GM18502 (cell line): ENCODE results near the gene KCNIP2.

Source experiments
- ATAC-seq: cut with Tn5 transposase; IDR thresholded peaks from one replicate; pipeline ENCODE4 v1.9.1; 2021; ENCODE audit warnings: mild to moderate bottlenecking; ENCODE audit not compliant: unreplicated experiment, poor library complexity

Gene KCNIP2

GRCh38 chr10:101856626-101857025 is 13.0 kb upstream of the KCNIP2 start:
- no peak for ATAC-seq

DNA sequence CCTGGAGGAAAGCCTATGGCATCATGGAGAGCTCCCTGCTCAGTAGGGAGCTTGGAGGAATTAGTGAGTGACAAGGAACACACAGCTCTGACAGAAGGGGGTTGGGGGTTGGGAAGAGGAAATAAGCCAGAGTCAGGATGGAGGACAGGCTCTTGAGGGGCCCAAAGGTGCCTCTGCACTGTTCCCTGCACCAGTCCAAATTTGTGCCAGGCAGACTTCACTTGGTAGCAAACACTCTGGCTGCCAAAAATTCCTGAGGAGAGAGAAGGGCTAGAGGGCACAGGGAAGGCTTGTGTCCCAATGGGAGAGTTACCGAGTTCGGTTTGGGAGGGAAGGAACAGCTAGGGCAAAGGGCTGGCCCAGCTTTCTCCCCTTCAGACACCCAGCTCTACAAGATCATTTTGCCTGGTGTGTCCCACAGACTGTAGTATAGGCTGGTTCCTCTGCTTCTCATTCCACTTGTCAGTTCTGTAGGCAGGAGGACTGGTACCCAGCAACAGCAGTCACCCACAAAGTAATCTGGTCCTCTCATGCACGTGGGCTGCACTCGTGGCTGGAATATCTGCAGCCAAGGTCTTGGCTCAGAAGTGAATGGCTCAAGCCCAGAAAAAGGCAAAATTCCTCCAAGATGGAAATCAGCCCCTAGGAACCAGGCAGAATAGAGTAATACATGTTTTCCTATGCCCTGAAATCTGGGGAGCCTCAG is 8.0 kb upstream of the KCNIP2 start:
- ATAC-seq, result no peak

GRCh38 chr10:101850749-101851148 is 7.1 kb upstream of the KCNIP2 start:
- ATAC-seq, result no peak

DNA sequence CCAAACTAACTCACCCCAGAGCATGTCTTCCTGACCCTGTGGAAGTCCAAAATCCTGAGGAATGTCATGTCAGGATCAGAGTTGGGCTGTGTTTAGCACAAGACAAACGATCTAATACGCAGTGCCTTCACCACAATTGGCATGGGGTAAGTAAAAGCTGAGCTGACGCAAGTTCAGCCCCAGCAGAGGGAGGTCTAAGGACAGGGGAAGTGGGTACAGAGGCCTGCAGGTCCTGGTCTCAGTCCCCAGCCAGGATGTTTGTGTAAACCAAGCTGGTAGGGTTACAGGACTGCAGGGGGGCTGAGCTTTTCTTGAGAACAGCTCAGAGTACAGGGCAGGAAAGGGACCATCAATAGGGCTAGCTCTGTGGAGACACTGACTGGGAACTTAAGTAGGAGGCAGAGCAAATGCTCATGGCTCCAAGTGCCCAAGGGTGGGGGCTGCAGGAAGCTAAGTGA is 5.3 kb upstream of the KCNIP2 start:
- ATAC-seq, result no peak

DNA sequence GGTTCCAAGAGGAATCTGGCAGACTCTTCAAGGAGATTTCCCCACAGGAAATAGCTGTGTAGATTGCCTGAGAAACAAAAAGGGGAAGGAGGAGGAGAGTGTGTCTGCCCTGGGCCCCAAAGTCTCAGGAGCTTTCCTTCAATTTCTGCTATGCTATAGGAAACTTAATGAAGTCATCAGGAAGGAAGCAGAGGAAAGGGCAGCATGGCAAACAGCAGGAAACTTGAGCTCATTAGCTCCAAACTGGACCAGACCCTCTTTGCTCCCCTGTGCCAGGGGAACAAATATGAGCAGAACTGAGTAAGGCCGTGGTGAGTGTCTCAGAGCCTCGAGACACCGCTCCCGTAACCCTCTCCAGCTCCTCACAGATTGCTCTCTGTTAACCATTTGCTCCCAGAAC is 4.8 kb upstream of the KCNIP2 start:
- no peak for ATAC-seq

DNA sequence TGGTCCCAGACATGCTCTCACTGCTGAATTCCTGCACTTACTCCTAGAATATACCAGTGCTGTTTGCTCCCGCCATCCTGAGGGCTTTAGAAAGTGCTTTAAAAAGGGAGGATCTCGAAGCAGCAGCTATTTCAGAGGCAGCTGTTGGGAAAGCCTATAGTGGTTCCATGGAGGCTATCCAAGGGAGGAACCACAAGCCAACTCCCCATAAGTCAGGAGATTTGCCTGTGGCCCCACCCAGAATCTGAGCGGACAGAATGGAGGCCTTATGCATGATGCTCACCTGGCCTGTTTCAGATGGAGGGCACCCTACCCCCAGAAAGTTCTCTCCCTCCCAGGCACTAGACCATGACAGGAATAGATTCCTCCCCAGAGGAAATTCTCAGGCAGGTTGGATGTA is 2.3 kb upstream of the KCNIP2 start:
- no peak for ATAC-seq

DNA sequence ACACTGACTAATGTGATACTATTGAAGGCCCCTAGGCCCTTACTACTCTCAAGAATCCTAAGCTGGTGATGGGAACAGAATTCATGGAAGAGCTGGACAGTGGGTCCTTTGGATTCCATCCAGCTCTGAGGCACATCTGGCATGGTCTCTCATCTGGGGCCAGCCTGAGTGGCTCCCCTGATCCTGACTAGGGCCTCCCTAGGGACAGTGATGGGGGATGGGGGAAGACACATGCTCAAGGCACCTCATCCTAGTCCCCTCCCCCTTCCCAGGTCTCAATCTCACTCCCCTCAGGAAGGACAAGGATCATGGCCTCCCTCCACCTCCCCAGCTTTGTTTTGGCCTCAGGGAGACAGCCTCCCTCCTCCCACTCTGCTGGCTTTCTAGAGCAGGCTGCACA is 1.8 kb downstream of the KCNIP2 start:
- ATAC-seq, result no peak

GRCh38 chr10:101840741-101841453 is 2.7 kb downstream of the KCNIP2 start:
- ATAC-seq, result no peak

- no peak for ATAC-seq
Measured at GRCh38 chr10:101840102-101840684, 3.4 kb downstream of the KCNIP2 start.

GRCh38 chr10:101839416-101840063 is 4.1 kb downstream of the KCNIP2 start:
- no peak for ATAC-seq

DNA sequence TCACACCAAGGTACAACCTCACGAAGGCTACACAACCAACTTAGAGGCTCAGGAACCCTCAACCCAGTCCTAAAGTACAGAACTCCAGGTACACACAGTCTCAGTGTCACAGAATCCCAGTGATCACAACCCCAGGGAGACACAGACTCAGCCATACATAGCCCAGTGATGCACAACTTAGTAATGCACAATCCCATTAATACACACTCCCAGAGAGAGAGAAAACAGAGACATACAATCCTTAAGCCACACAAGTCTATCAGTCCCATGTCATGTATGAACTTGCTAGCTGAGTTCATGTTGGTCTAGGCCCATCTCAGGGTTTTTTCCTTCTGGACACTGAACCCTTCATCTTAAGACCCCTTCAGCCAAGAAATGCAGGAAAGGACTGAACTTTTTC is 4.6 kb downstream of the KCNIP2 start:
- ATAC-seq, result no peak

GRCh38 chr10:101838416-101838970 is 5.1 kb downstream of the KCNIP2 start:
- ATAC-seq, result no peak

DNA sequence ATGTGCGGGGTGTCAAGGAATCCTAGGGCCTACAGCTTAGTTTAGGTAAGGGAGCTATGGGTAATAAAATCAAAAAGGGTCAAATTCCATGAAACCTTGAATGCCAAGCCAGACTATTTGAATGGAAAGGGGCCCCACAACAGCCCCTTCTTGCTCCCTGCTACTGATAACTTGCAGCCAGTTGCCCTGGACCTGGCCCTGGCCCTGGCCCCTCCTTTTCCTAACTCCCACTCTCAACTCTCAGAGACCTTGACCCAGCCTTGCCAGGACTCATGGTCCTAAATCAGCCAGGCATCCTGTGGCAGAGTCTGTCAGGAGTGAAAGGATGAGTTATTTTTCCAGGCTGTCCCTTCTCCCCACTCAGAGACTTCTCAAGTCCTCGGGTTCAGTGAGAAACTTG is 5.9 kb downstream of the KCNIP2 start:
- no peak for ATAC-seq

- ATAC-seq, result no peak
Measured at GRCh38 chr10:101835362-101835761, 8.2 kb downstream of the KCNIP2 start.

- no peak for ATAC-seq
Measured at GRCh38 chr10:101834341-101834740, 9.3 kb downstream of the KCNIP2 start.

DNA sequence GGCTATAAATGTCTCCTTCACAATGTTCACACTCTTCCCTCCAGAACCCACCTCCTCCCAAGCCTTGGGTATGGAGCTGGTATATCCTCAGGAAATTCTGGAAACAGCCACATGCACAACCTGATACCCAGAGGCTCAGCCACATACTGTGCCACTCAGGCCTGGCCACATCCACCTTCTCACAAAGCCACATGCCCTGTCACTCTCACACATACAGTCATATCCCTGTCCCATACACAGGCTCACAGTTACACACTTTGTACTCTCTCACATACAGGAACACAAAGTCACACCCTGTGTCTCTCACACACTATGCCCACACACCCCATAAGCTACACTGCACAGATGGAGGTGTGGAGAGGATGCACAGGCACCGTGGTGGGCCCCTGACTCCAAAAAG is 10.1 kb downstream of the KCNIP2 start:
- ATAC-seq, result no peak

GRCh38 chr10:101832325-101832771 is 11.3 kb downstream of the KCNIP2 start:
- ATAC-seq, result no peak

- ATAC-seq, result no peak
Measured at GRCh38 chr10:101831169-101831811, 12.3 kb downstream of the KCNIP2 start.

- ATAC-seq, result peak; percentile 64
Measured at GRCh38 chr10:101830322-101831168, 13.1 kb downstream of the KCNIP2 start.
